NCI-H2081 treated with DMSO at 0.1 percent for 48 hours (cell line): Measurements from ENCODE around the gene GRIPAP1.

Experiments used
- DNase-seq: peaks from one replicate; lab custom pipeline; 2025; lab: John Stamatoyannopoulos, UW

Gene GRIPAP1

DNA sequence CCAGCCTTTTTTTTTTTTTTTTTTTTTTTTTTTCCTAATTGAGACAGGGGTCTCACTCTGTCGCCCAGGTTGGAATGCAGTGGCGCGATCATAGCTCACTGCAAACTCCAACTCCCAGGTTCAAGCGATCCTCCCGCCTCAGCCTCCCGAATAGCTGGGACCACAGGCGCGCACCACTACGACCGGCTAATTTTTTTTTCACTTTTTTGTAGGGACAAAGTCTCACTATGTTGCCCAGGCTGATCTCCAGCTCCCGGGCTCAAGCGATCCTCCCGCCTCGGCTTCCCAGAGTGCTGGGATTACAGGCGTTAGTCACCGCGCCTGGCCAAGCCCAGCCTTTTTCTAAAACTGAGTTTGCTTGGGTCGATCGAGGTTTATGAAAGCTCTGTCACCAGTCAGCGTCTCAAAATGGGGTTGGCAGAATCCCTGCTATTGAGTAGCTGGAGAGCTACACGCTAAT, 43.4 kb downstream of the GRIPAP1 start:
- no peak for DNase-seq

DNA sequence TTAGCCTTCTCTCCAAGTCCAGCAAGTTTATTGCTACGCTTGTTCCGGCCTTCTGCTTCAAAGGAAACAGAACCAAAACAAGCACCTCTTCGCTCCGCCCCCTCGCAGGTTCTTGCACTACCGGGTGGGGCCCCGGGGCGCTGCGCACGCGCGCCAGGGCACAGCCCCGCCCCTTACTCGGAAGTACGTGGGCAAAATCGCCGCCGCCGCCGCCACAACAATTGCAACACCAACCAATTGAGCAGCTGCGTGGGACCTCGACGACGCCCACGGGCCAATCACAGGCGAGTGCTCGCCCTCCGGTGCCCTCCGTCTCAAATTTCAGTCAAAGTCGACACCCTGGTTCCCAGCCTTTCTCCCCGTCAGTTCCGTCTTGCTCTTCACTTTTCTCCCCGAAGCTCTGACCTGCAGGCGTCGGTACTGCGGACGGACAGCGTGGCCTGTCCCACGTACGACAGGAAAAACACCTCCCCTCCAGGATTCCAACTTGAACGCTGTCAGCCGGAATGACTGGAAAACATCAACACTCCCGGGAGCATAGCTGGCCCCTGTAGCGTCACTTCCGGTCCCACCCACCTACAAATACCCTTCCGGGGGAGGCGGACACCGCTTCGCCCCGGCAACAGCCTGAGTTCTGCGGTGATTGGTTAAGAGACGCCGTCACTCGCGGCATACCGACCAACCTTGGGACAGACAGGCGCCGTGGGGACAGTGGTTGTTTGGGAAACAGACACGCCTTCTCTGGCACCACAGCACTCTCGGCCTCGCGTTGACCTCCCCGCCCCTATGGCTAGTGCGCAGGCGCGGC, 44.0 kb downstream of the GRIPAP1 start:
- peak; percentile 85 for DNase-seq

DNA sequence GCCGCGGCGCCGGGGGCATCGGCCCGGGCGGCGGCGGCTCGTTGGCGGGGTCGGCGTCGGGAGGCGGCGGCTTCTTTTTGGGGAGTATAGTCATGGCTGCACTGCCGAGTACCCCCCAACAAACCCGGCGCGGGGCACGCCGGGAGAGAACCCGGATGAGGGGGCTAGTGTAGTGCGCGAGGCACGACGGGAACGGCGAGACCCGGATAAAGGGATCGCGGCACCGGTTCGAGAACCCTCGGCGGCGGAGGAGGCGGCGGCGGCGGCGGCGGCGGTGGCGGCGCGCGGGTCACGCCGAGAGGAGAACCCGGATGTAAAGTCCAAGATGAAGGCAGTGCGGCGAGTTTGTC, 44.6 kb downstream of the GRIPAP1 start, which contains the start of gene OTUD5:
Gene OTUD5, minus strand, starts transcription at position 131 of the 350 bp plus-strand sequence. Its CDS starts 37 bp downstream, at position 94.
- no peak for DNase-seq

DNA sequence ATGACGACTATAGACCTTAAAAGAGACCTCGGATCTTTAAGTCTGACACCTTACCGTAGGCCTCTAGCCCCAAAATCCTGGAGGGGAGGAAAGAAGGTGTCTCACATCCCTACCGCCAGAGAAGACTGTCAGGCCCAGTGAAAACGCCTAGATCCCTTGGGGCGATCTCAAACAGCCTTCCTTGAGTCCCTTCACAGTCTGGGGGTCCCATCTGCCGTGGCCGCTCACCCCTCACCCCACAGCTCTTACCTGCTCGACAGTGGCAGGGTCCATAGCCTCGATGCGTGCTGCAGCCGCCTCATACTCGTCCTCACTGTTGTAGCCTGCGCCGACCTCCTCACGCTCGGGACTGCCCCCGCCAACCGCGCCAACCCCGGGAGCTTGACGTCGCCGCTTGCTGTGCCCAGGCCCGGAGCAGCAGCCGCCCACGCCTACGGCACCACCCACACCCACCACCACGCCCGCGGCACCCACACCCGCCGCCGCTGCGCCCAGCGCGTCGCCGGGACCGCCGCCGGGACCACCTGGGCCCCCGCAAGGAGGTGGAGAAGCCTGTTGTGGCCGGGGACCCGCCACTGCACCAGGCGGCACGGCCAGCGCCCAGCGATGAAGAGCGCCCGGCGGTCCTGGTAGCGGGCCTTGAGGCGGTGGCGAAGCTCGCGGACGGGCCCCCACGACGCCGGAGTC, 45.2 kb downstream of the GRIPAP1 start:
- no peak for DNase-seq

DNA sequence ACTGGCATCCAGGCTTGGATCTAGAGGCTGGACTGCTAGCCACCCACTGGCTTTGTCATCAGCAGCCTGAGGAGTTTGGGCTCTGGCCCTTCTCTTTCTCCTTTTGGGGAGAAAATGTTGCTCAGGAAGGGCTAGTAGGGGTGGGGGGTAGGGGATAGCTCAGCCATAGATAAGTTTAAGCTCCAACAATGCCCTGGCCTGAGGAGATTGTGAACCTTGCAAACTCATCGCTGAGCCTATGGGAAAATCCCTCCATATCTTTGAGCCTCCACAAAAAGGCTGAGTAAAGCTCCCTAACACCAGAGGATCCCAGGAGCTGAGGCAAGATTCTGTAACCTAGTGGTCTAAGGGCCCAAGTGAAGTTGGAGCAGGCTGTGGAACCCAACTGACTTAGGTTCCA, 53.5 kb downstream of the GRIPAP1 start:
- DNase-seq, result no peak

DNA sequence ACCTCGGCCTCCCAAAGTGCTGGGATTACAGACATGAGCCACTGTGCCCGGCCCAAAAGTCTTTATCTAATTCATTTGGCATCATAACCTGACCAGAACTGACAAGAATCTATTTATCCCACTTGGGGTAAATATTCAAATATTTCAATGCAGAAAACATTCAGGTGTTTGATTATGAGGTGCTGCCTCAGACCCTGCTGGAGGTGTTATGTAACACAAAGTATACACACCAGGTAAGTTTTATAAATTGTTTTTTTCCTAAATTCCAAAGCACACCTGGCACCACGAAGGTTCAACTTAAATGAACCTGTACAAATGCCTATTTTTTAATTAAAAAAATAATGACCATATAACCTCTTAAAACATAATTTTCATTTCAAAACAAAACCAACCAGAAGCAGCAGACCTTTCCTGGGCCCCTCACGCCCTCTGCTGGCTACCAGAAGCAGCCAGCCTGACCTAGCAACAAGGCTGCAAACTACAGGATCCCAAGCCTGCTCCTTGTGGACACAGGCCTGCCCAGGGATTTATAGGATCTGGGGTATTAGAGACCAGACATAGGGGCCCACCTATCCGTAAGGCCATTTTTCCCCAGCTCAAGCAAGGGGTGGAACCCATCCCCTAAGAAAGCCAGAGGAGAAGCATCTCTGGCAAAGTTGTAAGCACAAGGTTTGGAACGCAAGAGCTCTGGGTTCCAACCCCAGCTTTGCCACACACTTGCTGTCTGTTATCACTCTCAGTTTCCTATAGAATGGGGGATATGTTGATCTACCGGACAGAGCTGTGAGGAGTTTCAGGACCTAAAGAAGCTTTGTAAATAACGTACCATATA, 56.3 kb downstream of the GRIPAP1 start:
- no peak for DNase-seq

DNA sequence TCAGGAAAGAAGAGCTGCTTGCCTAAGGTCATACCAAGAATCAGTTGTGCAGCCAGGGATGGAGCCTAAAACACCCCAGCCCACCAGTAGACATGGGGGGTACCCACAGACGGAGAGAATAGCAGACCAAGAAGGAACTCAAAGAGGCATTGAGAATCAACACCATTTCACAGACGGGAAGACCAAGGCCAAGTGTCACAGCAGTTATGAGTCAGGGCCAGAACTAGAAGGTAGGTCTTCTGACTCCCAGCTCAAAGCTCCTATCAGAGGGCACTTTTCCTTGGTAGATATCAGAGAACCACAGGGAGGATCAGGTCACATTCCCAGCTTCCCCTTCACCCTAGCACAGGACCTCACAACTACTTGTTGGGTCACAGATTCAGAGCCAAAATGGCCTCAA, 59.2 kb downstream of the GRIPAP1 start:
- DNase-seq, result no peak

DNA sequence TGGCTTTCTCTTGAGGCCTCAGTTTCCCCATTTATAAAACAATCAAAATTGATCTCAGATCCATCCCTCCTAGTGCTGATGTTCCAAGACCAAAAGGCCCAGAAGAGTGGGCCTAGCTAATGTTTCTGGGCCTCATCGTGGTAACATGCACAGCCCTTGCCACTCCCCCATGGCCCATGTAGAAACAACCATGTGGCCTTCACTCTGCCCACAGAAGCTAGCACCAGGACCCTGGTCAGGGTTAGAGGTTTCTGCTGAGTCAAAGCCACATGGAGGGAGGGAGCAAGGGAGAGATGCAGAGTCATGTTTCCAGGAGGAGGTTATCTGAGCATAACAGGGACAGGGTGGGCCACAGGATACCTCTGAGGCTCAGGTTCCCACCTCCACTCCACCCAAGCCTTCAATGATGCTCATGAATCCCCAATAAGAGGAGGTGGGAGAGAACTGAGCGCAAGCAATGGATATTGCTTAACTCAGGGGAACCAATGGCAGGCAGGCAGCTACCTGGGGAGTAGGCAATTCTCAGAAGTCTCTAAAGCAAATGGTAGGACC, 61.6 kb downstream of the GRIPAP1 start:
- no peak for DNase-seq

DNA sequence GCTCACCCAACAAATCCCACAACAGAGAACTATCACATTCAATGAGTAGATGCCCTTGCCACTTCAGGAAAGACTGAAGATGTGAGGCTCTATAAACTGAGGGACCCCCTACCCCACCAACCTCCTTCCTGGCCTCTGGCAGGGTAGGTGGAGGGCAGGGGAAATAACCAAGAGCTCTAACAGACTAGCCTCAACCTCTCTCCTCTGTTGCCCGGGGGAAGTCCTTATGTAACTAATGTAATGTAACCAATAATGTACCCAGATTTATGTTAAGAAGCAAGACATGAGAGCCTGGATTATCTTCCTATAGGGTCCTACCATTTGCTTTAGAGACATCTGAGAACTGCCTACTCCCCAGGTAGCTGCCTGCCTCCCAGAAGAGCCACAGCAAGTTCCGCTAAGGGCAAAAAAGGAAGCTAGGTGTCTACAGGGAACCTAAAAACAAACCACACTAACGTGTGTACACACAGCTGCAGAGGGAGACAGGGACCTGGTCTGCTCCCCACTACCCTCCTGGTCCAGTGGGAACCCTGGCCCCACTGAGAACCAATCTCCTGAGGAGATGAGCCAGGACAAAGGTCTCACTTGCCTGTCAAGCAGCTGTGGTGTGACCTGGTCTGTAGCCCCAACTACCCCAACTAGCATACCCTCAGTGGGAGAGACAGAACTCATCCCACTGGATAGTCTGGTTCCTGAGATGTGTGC, 62.4 kb downstream of the GRIPAP1 start:
- no peak for DNase-seq

DNA sequence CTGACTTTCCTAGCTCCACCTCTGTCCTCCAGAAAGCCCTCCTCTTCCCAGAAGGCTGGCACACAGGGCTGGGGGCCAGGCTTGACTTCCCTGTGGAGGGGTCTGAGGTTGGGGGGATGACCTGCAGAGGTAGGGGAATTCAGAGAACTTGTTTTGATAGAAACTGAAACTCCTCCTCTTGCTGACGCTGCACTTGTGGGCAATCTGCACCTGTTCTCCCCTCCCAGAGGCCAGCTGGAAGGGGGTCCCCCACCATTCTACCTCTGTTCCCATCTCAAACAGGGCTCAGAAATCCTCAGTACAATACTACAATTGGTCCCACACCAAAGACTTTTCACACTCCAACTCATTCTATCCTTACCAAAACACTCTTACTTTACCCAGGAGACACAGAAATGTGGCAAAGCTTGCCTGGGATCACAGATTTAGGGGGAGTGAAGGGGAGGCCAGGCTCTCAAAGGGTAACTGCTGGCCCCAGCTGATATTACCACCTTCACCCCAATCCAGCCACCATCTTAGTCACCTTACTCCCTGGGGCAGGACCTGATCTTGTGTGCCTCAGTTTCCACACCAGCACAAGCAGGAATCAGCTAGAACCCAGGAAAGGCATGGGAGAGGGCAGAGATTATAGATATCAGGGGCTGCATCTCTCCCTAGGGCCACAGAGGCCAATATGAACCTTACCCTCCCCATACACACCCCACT, 63.2 kb downstream of the GRIPAP1 start:
- DNase-seq, result no peak

DNA sequence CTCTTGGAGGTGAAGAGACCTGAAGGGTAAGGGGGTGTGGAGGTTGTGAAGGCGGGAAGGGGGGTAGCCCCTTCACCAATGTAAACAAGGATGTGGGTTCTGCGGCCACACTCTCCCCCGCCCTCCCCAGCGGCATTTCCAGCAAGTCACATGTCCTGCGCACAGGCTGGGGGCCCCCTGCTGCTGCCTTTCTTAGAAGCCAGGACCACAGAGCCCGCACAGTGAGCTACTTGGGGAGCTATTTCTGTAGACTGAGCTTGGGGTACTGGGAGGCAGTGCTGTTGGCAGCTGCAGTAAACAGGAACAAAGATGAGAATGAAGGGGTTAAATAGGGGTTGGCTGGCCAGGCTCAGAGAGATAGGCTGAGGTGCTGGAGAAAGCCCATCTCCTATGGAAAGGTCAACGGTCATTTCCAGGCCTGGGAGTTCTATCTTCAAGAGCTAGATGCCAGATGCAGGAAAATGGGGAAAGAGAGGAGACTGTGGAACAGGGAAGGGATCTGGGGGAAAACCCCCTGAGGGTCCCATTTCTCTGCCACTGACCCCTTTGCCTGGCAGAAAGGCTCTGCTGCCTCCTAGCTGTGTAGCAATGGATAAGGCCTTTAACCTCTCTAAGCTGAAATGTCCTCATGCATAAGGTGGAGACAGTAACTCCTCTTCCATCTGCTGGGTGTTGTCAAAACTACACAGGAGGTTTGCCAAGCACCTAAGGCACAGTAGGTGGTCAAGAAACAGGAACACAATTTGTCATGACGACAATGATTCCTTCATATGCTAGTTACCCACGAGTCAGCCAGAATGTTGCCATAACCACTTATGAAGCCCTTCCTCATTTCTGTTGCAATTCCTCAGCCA, 64.8 kb downstream of the GRIPAP1 start:
- no peak for DNase-seq

DNA sequence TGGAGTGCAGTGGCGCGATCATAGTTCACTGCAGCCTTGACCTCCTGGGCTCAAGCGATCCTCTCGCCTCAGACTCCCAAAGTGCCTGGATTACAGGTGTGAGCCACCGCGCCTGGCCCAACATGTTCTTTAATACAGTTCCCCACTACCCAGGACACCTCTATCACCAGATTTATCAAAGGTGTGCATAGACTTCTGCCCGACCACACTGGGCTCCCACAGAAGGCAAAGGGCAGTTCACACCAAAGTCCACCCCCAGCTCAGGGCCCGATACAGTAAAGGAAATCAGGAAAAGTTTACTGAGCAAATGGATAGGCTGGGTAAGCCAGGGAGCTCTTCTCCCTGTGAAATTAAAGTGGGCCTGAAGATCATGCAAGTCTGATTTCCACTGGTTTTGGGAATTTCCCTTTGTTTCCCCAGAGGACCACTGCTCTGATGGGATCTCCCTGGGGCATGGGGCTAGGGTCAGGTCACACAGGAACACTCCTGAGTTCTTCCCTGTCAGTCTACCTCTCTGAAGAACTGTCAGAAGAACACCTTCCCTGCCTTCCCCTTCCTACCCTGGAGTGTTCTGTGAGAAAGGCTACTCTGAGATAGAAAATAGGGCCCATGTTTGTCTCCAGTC, 65.5 kb downstream of the GRIPAP1 start:
- DNase-seq, result no peak

DNA sequence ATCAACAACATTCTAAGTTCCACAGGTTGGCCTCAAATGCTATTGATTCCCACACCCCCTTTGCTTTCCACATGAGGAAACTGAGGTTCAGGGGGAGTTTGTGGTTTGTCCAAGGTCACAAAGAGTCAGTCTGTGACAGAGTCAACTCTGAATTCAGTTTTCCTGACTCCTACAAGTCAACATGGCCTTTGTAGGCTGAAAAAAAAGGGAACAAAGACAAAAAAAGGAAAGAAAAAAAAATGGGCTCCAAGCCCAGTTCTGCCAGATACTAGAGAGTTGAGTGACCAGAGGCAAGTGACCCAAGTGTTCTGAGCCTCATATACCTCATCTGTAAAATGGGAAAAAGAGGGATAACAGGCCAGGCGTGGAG, 66.8 kb downstream of the GRIPAP1 start:
- DNase-seq, result no peak

DNA sequence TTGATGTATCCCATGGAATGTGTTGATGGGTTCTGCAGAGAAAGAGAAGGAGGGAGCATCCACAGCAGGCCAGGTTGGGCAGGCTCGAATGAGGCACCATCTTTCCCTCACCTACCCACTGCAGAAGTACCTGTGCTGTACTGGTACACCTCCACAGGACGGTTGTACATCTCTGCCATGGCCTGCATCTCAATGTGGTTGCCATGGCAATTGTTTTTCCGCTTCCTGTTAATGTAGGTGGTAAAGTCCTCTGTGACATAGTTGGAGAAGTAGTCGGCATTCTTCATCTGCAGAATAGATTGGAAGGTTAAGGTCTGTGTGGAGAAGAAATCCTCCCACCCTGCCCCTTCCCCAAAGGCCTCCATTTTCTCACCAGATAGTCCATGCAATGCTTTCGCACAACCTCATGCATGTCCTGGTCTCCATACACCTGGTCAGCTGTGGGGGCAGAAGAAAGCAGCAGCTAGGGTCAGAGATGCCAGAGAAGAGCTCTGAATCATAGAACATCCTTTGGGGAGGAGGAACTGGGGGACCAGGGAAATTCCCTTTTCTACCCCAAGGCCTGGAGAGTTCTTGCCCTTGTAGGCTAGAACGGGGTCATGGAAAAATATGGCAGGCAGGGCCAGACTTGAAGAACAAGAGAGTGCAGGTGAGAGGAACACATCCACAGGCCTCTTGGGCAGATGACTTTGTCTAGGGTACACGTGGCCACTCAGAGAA, 67.3 kb downstream of the GRIPAP1 start:
- DNase-seq, result no peak

DNA sequence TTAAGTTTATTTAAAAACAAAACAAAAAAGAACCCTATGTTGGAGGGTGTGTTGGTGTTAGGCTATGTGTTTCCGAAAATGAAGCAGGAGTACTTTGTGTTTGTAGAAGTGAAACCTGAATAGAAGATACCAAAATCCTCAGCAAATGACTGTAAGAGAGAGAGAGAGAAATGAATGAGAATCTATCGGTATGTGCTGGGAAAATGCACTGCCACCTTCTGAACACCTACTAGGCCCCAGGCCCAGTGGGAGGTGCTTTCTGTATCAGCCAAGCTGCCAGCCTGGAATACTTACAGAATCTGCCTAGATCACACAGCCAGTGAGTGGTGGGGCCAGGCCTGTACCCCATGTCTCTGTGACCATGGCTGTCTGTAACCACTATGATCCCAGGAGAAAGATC, 68.3 kb downstream of the GRIPAP1 start:
- no peak for DNase-seq

DNA sequence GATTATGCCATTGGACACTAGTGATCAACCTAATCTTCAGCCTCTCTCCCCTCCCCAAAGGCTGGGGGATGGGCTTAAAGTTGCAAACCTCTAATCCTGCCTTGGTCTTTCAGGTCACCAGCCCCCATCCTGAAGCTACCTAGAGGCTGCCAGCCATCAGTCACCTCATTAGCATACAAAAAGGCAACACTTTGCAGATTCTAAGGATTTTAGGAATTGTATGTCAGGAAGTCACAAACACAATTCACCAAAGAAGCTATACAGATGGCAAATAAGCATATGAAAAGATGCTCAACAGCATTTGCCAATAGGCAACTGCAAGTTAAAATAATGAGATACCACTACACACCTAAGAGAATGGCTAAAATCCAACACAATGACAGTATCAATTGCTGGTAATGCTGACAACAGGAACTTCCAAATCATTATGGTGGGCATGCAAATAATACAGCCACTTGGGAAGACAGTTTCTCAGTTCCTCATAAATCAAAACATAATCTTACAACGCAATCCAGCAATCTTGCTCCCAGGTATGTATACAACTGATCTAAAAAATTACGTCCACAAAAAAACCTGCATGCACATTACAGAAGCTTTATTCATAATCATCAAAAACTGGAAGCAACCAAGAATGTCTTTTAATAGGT, 74.2 kb downstream of the GRIPAP1 start:
- DNase-seq, result no peak

DNA sequence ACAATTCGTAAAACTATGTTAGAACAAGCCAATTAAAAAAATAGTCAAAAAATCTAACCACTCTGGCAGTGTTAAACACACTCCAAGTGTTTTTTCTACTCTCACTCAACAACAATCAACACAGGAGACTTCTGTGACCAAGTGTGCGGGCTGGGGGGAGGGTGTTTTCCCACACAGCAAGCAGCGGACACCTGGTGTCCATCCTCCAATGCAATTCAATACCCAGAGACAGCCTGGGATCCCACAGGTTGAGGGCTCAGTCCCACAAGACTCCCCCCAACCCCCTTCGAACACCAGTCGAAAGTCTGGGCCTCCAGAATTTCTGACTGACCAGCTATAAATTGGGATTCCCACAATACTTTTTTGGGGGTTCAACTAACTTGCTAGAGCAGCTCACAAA, 74.9 kb downstream of the GRIPAP1 start:
- no peak for DNase-seq

DNA sequence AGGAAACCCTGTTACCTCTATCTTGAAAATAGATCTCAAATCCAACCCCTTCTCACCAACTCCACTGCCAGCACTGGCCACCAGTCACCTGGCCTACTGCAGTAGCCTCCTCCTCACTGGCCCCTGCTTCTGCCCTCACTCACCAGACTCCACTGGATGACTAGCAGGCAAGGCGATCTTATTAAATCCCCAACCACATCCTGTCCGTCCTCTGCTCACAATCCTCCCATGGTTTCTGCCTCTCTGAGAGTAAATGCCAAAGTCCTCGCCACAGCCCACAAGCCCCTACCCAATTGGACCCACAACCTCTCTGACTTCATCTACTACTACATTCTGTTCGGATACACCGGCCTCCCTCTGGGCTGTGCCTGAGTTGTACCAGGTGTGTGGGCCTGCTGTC, 77.8 kb downstream of the GRIPAP1 start:
- DNase-seq, result no peak

DNA sequence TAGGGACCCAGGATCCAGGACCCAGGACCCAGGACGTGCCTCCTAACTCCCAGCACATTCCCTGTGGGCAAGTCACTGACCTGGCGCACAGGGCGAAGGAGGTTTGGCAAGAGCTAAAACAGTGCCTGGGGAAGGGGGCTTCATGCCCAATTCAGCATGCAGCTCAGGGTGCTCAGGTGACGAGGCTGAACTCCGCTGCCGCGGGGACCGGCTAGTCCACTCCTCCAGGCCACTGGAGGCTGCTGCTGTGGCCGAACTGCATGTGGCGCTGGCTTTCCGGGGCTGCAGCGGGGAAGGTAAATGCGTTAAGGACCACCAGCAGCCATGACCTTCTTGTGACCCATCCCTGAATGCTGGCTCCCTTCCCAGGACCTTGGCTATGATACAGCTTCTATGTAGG, 78.3 kb downstream of the GRIPAP1 start:
- no peak for DNase-seq
